ENCODE measurements around the gene BBS9.

The BBS9 gene

DNA sequence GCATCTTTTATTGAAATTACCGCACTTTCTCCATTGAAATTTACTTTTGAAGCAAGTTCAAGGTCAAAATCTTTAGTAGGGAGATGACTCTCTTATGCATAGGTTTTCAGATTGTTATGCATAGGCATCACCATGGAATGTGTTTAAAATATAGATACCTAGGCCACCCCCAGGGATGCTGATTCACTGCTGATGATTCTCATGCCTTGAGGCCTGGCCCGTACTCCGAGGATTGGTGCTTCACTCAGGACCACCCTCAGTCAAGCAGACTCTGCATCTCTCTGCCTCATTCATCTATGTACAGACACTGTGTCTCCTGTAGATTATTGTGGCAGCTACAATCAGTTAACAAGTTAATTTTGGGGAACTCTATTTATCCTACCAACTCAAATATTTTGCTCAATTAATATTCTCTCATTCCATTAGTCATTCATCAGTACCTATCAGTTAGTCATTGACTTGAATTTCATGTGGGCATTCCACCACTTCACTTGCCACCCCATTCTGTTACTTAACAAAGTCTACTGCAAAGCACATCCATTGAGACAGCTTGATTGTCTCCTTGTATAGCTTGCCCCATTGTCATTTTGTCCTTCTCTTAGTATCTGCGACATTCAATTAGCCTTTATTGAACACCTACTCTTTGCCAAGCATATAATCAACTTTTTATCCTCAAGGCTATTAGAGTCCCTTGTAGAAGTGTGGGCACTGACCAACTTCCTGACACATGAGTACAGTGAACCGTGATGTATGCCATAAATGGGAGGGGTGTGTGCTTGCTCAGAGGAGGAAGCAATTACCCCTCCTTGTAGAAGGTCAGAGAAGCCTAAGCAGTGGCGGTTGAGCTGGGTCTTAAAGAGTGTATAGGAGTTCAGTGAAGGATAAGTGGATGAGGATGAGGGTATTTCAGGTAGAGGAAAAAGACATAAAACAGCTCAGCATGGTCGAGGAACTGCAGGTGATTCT lies 520.4 kb downstream of the BBS9 start:
- FAIRE-seq, result no peak
- TF ChIP-seq TAF1 (IDR thresholded peaks at IDR 0.05; ENCODE audit: borderline replicate concordance, low read depth, low read length) (no peak), POLR2AphosphoS5 (IDR thresholded peaks at IDR 0.05; ENCODE audit: low read depth, low read length) (no peak), POLR2A (IDR thresholded peaks at IDR 0.05; ENCODE audit: low read depth, low read length) (no peak)
- no peak for DNase-seq (ENCODE audit: insufficient read length)

DNA sequence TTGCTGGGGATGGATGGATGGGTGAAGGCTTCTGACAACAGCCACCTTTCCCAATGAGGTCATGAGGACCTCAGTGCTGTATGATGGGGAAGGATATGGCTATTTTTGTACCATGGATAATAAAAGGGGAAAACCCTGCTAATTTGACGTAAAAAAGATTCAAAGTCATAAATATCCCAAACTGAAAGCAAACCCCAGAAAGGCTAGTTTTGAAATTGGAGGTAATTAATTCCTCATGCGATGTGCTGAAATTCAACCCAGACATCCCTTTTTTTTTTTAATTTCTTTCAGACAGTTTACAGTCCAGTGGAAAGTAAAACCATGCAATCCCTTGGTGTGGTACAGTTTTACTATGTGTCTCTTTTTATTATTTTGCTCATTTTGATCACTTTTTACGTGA lies 521.5 kb downstream of the BBS9 start:
- no peak for DNase-seq (ENCODE audit: insufficient read length)
- no peak for TF ChIP-seq POLR2AphosphoS5 (IDR thresholded peaks at IDR 0.05; ENCODE audit: low read depth, low read length)
- no peak for FAIRE-seq

DNA sequence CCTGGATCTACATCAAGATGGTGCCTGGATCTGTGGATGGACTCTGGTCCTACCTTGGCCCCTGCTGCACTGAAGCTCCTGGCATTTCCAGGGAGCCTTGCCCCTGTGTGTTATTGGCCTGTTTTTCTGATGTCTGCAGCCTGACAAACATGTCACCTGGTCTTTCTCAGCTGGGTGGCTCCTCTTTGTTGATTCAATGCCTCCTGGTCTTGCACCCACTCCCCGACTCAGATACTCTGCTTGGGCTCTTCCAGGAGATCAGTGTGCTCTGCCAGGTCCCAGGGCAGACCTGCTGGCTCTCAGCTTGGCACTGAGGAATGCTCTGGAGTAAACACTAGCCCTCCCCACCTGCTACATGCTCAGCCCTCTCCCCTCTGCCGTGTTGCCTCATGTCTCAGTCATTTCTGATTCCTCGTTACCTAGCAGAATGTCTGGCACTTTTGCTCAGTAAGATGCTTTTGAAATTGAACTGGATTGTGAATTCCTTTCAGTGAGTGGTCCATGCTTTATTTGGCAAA lies 522.7 kb downstream of the BBS9 start:
- DNase-seq (ENCODE audit: insufficient read length) (no peak), FAIRE-seq (no peak)
- TF ChIP-seq TAF1 (IDR thresholded peaks at IDR 0.05; ENCODE audit: borderline replicate concordance, low read depth, low read length), result no peak
- no peak for TF ChIP-seq POLR2A (IDR thresholded peaks at IDR 0.05; ENCODE audit: low read depth, low read length)
- no peak for TF ChIP-seq POLR2AphosphoS5 (IDR thresholded peaks at IDR 0.05; ENCODE audit: low read depth, low read length)

DNA sequence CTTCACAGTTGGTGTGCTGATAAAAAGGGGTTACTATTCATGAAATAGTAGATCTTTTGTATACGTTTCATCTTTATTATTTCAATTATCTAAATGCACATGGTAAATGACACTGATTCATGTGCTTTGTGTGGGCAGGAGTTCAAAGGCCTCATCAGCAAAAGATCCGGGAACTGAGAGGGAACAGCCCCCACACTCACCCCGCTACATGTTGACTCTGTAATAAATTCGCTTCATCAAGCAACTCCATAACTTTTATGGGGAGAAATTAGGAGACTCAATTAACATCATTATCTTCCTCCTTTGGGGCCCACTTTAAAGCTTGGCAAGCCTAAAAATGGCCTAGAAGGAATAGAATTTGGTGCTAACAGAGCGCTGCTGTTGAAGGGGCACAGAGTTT lies 525.3 kb downstream of the BBS9 start:
- DNase-seq (ENCODE audit: insufficient read length) (no peak), FAIRE-seq (no peak)
- no peak for TF ChIP-seq TAF1 (IDR thresholded peaks at IDR 0.05; ENCODE audit: borderline replicate concordance, low read depth, low read length)
- no peak for TF ChIP-seq POLR2AphosphoS5 (IDR thresholded peaks at IDR 0.05; ENCODE audit: low read depth, low read length)
- TF ChIP-seq POLR2A (IDR thresholded peaks at IDR 0.05; ENCODE audit: low read depth, low read length), result no peak

Data from GM12892 (cell line).